GM21825 (cell line): ENCODE data around the gene BTBD16.

Source experiments
- ATAC-seq: cut with Tn5 transposase; IDR thresholded peaks from one replicate; pipeline ENCODE4 v1.9.1; 2021; ENCODE audit warnings: mild to moderate bottlenecking, moderate library complexity; ENCODE audit not compliant: unreplicated experiment

BTBD16 gene

GRCh38 chr10:122338609-122339441, 67.7 kb downstream of the BTBD16 start:
- no peak for ATAC-seq

- no peak for ATAC-seq
Observed at GRCh38 chr10:122341141-122341810, 70.2 kb downstream of the BTBD16 start.

GRCh38 chr10:122342293-122343134, 71.4 kb downstream of the BTBD16 start:
- ATAC-seq = no peak

- no peak for ATAC-seq
Observed at GRCh38 chr10:122343135-122343800, 72.2 kb downstream of the BTBD16 start.

- no peak for ATAC-seq
Observed at GRCh38 chr10:122343936-122344335, 72.8 kb downstream of the BTBD16 start.

- no peak for ATAC-seq
Observed at GRCh38 chr10:122344741-122345258, 73.7 kb downstream of the BTBD16 start.

GRCh38 chr10:122346326-122346950, 75.3 kb downstream of the BTBD16 start:
- ATAC-seq = no peak

- ATAC-seq = no peak
Observed at GRCh38 chr10:122347170-122347841, 76.2 kb downstream of the BTBD16 start.

GRCh38 chr10:122348512-122348911, 77.4 kb downstream of the BTBD16 start:
- ATAC-seq = no peak

- no peak for ATAC-seq
Observed at GRCh38 chr10:122348935-122349361, 77.9 kb downstream of the BTBD16 start.

GRCh38 chr10:122349758-122350369, 78.8 kb downstream of the BTBD16 start:
- no peak for ATAC-seq

- no peak for ATAC-seq
Observed at GRCh38 chr10:122350893-122351292, 79.8 kb downstream of the BTBD16 start.

GRCh38 chr10:122352817-122353525, 81.9 kb downstream of the BTBD16 start:
- ATAC-seq = no peak

- ATAC-seq = no peak
Observed at GRCh38 chr10:122354383-122354782, 83.3 kb downstream of the BTBD16 start.

- no peak for ATAC-seq
Observed at GRCh38 chr10:122357685-122358084, 86.6 kb downstream of the BTBD16 start.

GRCh38 chr10:122359621-122360020, 88.5 kb downstream of the BTBD16 start:
- ATAC-seq = no peak

- ATAC-seq = no peak
Observed at GRCh38 chr10:122361046-122361445, 90.0 kb downstream of the BTBD16 start.

GRCh38 chr10:122362031-122362592, 91.0 kb downstream of the BTBD16 start:
- no peak for ATAC-seq
